Stimulated activated CD4-positive, alpha-beta T cell treated with anti-CD3 and anti-CD28 coated beads, Interleukin-4, amount 100 ng/mL, for 1 hour (primary cell): ENCODE results near the gene RPA3.

Experiments used
- DNase-seq: peaks from one replicate; pipeline ENCODE4 v3.0.0-alpha.2; 2020

Gene RPA3

GRCh38 chr7:7718492-7718891, at the start of gene RPA3:
TSS of gene RPA3 (minus strand) at chr7:7718607. CDS start at chr7:7640418, 78,189 bp downstream.
- DNase-seq, result no peak

GRCh38 chr7:7766671-7767070, 48.3 kb upstream of the RPA3 start:
- no peak for DNase-seq

GRCh38 chr7:7765422-7765821, 47.0 kb upstream of the RPA3 start:
- no peak for DNase-seq

- DNase-seq, result no peak
These were observed 46.4 kb upstream of the RPA3 start for GRCh38 chr7:7764520-7765396.

- no peak for DNase-seq
These were observed 43.8 kb upstream of the RPA3 start for GRCh38 chr7:7761974-7762779.

- DNase-seq, result no peak
These were observed 43.0 kb upstream of the RPA3 start for GRCh38 chr7:7761340-7761973.

- no peak for DNase-seq
These were observed 39.2 kb upstream of the RPA3 start for GRCh38 chr7:7757576-7757975.

GRCh38 chr7:7756577-7756976, 38.2 kb upstream of the RPA3 start:
- no peak for DNase-seq

GRCh38 chr7:7751243-7752092, 33.1 kb upstream of the RPA3 start:
- DNase-seq, result no peak

GRCh38 chr7:7750571-7751242, 32.3 kb upstream of the RPA3 start:
- no peak for DNase-seq

- DNase-seq, result no peak
These were observed 28.1 kb upstream of the RPA3 start for GRCh38 chr7:7746458-7746857.

GRCh38 chr7:7745966-7746365, 27.6 kb upstream of the RPA3 start:
- no peak for DNase-seq

GRCh38 chr7:7745258-7745657, 26.9 kb upstream of the RPA3 start:
- DNase-seq, result no peak

- no peak for DNase-seq
These were observed 23.8 kb upstream of the RPA3 start for GRCh38 chr7:7742223-7742622.

GRCh38 chr7:7740037-7740355, 21.6 kb upstream of the RPA3 start:
- no peak for DNase-seq

- no peak for DNase-seq
These were observed 21.0 kb upstream of the RPA3 start for GRCh38 chr7:7739204-7740036.

- no peak for DNase-seq
These were observed 20.2 kb upstream of the RPA3 start for GRCh38 chr7:7738622-7739021.

GRCh38 chr7:7738177-7738576, 19.8 kb upstream of the RPA3 start:
- no peak for DNase-seq

GRCh38 chr7:7737674-7738073, 19.3 kb upstream of the RPA3 start:
- DNase-seq, result no peak

GRCh38 chr7:7736671-7737070, 18.3 kb upstream of the RPA3 start:
- DNase-seq, result no peak

GRCh38 chr7:7732621-7733281, 14.3 kb upstream of the RPA3 start:
- DNase-seq, result no peak
